Loucy (cell line): ENCODE measurements around the gene CYP24A1.

Experiments
- EZH2phosphoT487 ChIP-seq: fragments of 200-600 bp; IDR thresholded peaks from 2 replicates; pipeline ENCODE4 v1.6.1; 2018; ENCODE audit warnings: antibody characterized with exemption, mild to moderate bottlenecking, moderate library complexity, borderline replicate concordance
- TF ChIP-seq, protein P1 (sequence below): fragments of 200-600 bp; sonication (generic); conservative IDR thresholded peaks from 2 replicates; pipeline ENCODE4 v1.5.1; 2014; ENCODE audit warnings: mild to moderate bottlenecking, antibody characterized with exemption, low read length

DNA sequence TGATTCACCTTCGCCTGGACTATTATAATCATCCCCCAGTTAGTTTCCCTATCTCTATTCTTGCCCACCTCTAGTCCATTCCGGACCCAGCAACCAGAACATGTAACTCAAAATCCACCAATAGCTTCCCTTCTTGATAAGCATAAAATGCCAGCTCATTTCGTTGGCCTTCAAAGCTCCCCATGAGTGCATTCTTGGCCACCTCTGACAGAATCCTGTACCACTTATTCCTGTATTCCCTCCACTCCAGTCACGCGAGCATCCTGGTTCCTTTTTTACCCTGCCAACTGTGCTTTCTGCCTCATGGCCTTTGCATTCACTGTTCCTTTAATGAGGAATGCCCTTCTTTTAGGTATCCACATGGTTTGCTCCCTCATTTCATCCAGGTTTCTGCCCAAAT is 36.7 kb downstream of the CYP24A1 start:
- TF ChIP-seq EZH2phosphoT487, result no peak
- TF ChIP-seq, protein P1, sequence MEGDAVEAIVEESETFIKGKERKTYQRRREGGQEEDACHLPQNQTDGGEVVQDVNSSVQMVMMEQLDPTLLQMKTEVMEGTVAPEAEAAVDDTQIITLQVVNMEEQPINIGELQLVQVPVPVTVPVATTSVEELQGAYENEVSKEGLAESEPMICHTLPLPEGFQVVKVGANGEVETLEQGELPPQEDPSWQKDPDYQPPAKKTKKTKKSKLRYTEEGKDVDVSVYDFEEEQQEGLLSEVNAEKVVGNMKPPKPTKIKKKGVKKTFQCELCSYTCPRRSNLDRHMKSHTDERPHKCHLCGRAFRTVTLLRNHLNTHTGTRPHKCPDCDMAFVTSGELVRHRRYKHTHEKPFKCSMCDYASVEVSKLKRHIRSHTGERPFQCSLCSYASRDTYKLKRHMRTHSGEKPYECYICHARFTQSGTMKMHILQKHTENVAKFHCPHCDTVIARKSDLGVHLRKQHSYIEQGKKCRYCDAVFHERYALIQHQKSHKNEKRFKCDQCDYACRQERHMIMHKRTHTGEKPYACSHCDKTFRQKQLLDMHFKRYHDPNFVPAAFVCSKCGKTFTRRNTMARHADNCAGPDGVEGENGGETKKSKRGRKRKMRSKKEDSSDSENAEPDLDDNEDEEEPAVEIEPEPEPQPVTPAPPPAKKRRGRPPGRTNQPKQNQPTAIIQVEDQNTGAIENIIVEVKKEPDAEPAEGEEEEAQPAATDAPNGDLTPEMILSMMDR, result no peak
